DND-41 (cell line): ENCODE data around the gene LRRC3.
"Not testable (repeated sequence)": the region's sequence is repeated elsewhere in the genome, so short reads cannot be mapped to it uniquely, and the experiment has no call there.

ENCODE experiments used
- ATAC-seq: fragments of 200-7000 bp; cut with Tn5 transposase; 3 replicates; pipeline ENCODE4 v1.9.1; 2021; ENCODE audit warnings: low read depth; ENCODE audit not compliant: insufficient read depth
- DNase-seq: peaks from one replicate; pipeline ENCODE4 v3.0.0-alpha.2; 2020
- H2AFZ ChIP-seq: 2 replicates; pipeline ENCODE4 v1.6.0; 2012; ENCODE audit warnings: low read depth, low read length
- H3K27ac ChIP-seq: 2 replicates; pipeline ENCODE4 v1.5.1; 2012; ENCODE audit warnings: low read length, inconsistent platforms
- H3K27me3 ChIP-seq: fragments of 200-600 bp; sonication (generic); 2 replicates; pipeline ENCODE4 v1.6.0; 2012; ENCODE audit warnings: low read length, mild to moderate bottlenecking, inconsistent platforms; ENCODE audit not compliant: insufficient read depth, poor library complexity
- H3K36me3 ChIP-seq: 2 replicates; pipeline ENCODE4 v1.5.1; 2012; ENCODE audit warnings: low read length, inconsistent platforms; ENCODE audit not compliant: insufficient read depth
- H3K4me1 ChIP-seq: 2 replicates; pipeline ENCODE4 v1.5.1; 2012; ENCODE audit warnings: mild to moderate bottlenecking, low read length; ENCODE audit not compliant: insufficient read depth
- H3K4me2 ChIP-seq: 2 replicates; pipeline ENCODE4 v1.6.0; 2012; ENCODE audit warnings: mild to moderate bottlenecking, moderate library complexity, low read length, inconsistent platforms; ENCODE audit not compliant: insufficient read depth
- H3K4me3 ChIP-seq, 2 experiments: fragments of 200-600 bp in 1 of 2; shearing (Covaris generic) in 1 of 2; 2 replicates each; pipeline ENCODE4 v1.5.1; 2012 to 2016; ENCODE audit warnings: inconsistent platforms in 2 of 2, low read length in 2 of 2, mild to moderate bottlenecking in 2 of 2, low read depth in 1 of 2, moderate library complexity in 1 of 2
- H3K79me2 ChIP-seq: 2 replicates; pipeline ENCODE4 v1.6.0; 2012; ENCODE audit warnings: low read length, inconsistent platforms; ENCODE audit not compliant: insufficient read depth
- H3K9ac ChIP-seq: 2 replicates; pipeline ENCODE4 v1.6.0; 2012; ENCODE audit warnings: low read depth, mild to moderate bottlenecking, inconsistent platforms, low read length, moderate library complexity
- H3K9me3 ChIP-seq: 2 replicates; pipeline ENCODE4 v1.5.1; 2012; ENCODE audit warnings: low read length, moderate library complexity, mild to moderate bottlenecking, inconsistent platforms; ENCODE audit not compliant: insufficient read depth, severe bottlenecking
- H4K20me1 ChIP-seq: 2 replicates; pipeline ENCODE4 v1.6.0; 2012; ENCODE audit warnings: low read length; ENCODE audit not compliant: insufficient read depth
- EZH2 ChIP-seq: IDR thresholded peaks from 3 replicates; pipeline ENCODE4 v1.6.1; 2012; ENCODE audit warnings: borderline replicate concordance, low read depth, mild to moderate bottlenecking, moderate library complexity, low read length, inconsistent platforms; ENCODE audit not compliant: severe bottlenecking
- TF ChIP-seq, protein P1 (sequence below): IDR thresholded peaks from 2 replicates; pipeline ENCODE4 v1.5.1; 2012; ENCODE audit warnings: borderline replicate concordance, low read length, moderate library complexity, mild to moderate bottlenecking; ENCODE audit not compliant: poor library complexity, severe bottlenecking; ENCODE audit errors: extremely low read depth

The LRRC3 gene

DNA sequence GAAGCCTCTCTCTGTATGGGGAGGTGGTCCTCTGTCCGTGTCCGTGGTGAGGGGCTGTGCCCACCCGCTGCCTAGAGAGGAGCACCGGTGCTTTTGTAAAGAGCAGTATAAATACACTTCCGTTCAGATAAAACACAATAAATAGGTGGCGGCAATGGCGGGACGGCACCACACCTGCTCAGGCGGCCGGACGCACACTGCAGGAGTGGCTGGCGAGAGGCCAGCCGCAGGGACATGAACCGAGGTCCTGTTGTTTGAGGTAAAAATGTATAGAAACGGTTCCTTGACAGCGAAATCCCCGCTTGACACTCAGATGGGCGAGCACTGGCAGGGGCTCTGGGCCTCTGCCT lies 43.9 kb downstream of the LRRC3 start:
- H4K20me1 ChIP-seq: no peaks in the 10 kb centered on the region; the same call in 1 of the 2 replicates
- no peaks in the 10 kb centered on the region for H3K4me1 ChIP-seq
- ATAC-seq (no peak), DNase-seq (no peak)
- H3K27me3 ChIP-seq: peaks cover 4% of the 10 kb centered on the region
- H3K27ac ChIP-seq: no peak overlapping the region
- H3K9ac ChIP-seq: no peak overlapping the region
- TF ChIP-seq, protein P1, sequence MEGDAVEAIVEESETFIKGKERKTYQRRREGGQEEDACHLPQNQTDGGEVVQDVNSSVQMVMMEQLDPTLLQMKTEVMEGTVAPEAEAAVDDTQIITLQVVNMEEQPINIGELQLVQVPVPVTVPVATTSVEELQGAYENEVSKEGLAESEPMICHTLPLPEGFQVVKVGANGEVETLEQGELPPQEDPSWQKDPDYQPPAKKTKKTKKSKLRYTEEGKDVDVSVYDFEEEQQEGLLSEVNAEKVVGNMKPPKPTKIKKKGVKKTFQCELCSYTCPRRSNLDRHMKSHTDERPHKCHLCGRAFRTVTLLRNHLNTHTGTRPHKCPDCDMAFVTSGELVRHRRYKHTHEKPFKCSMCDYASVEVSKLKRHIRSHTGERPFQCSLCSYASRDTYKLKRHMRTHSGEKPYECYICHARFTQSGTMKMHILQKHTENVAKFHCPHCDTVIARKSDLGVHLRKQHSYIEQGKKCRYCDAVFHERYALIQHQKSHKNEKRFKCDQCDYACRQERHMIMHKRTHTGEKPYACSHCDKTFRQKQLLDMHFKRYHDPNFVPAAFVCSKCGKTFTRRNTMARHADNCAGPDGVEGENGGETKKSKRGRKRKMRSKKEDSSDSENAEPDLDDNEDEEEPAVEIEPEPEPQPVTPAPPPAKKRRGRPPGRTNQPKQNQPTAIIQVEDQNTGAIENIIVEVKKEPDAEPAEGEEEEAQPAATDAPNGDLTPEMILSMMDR: no peak
- no peak for TF ChIP-seq EZH2
- no peak overlapping the region for H2AFZ ChIP-seq
- H3K36me3 ChIP-seq: no peaks in the 10 kb centered on the region
- no peaks in the 10 kb centered on the region for H3K79me2 ChIP-seq
- H3K4me2 ChIP-seq: no peak overlapping the region
- H3K9me3 ChIP-seq: no peaks in the 10 kb centered on the region
- no peak overlapping the region for H3K4me3 ChIP-seq

DNA sequence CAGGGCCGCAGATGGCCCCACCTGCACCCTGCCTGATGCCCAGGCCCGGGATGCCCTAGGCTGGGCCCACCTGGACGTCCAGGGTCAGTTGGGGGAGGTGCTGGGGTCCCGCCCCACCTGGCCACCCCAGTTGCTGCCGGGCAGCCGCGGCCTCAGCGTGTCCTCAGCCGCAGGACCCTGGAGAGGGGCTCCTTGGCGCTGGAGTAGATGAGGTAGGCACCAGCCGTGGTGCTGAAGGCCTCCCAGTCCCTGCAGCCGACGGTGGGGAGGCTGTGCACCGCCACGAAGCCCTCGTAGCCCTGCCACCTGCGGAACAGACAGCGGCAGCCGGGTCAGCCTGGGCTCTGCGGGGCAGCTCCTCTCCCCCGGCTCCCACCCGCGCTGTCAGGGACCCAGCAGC lies 44.3 kb downstream of the LRRC3 start:
- H4K20me1 ChIP-seq: no peaks in the 10 kb centered on the region; the same call in 1 of the 2 replicates
- no peak overlapping the region for H3K9ac ChIP-seq
- no peaks in the 10 kb centered on the region for H3K36me3 ChIP-seq
- peaks cover 4% of the 10 kb centered on the region for H3K27me3 ChIP-seq
- H3K79me2 ChIP-seq: no peaks in the 10 kb centered on the region
- H3K4me1 ChIP-seq: no peaks in the 10 kb centered on the region
- no peak for ATAC-seq
- no peak overlapping the region for H3K4me2 ChIP-seq
- H3K9me3 ChIP-seq: no peaks in the 10 kb centered on the region
- H3K4me3 ChIP-seq: no peak overlapping the region
- H3K27ac ChIP-seq: no peak overlapping the region
- no peak for TF ChIP-seq EZH2
- TF ChIP-seq, protein P1: no peak
- H2AFZ ChIP-seq: no peak overlapping the region
- DNase-seq: no peak

DNA sequence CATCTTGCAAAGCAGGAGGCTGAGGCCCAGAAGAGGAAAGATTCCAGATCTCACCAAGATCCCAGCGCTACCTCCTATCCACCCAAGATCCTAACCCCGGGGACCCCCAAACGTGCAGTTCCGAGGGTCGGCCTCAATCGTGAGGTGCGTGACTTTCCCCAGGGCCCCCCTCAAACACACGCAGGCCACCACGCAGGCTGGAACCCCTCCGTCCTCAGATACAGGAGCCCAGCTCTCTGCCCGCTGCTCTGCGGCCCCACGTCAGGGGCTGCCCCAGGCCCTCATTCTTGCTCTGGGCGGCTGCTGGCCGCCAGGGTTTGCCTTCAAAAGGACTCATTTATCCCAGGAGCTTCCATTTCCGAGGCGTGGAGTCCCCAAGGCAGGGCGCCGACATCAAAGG lies 44.8 kb downstream of the LRRC3 start:
- no peaks in the 10 kb centered on the region for H3K4me1 ChIP-seq
- no peaks in the 10 kb centered on the region for H3K36me3 ChIP-seq
- no peak overlapping the region for H2AFZ ChIP-seq
- no peak overlapping the region for H3K4me2 ChIP-seq
- peaks cover 4% of the 10 kb centered on the region for H3K27me3 ChIP-seq
- H4K20me1 ChIP-seq: no peaks in the 10 kb centered on the region; the same call in 1 of the 2 replicates
- H3K9me3 ChIP-seq: no peaks in the 10 kb centered on the region
- H3K79me2 ChIP-seq: no peaks in the 10 kb centered on the region
- no peak overlapping the region for H3K9ac ChIP-seq
- TF ChIP-seq, protein P1: no peak
- no peak for TF ChIP-seq EZH2
- DNase-seq: no peak
- ATAC-seq: no peak
- no peak overlapping the region for H3K27ac ChIP-seq
- no peak overlapping the region for H3K4me3 ChIP-seq

DNA sequence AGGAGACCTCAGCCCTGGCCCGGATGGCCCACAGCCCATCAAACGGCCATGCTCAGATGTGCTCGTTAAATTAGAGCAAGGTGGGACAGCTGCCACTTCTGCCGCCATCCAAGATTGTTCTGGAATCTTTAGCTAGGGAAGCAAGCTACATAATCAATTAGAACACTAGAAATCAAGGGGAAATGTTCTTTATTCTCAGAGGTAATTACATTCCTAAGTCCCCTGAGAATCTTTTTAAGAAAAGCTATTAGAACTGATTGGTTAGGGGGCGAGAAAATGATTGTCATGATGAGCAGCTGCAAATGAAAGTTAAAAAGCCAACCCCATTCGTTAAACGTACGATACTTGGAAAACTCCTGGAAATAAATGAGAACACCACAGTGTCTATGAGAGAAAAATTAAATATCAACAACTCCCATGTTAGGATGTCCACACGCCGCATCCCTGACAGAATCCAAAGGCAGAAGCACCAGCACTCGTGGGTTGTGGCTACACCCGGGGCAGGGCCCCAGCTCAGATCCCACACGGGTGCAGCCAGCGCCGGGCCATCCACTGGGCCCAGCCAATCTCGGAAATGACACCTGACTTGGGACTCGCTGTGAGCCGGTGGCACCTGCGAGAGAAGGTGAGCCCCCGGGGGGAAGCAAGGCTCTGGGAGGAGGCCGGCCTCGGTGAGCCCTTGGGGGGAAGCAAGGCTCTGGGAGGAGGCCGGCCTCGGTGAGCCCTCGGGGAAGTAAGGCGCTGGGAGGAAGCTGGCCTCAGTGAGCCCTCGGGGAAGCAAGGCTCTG lies 47.1 kb downstream of the LRRC3 start:
- H4K20me1 ChIP-seq: no peaks in the 10 kb centered on the region; the same call in 1 of the 2 replicates
- H3K36me3 ChIP-seq: no peaks in the 10 kb centered on the region
- H3K79me2 ChIP-seq: no peaks in the 10 kb centered on the region
- H2AFZ ChIP-seq: no peak overlapping the region
- no peak overlapping the region for H3K27ac ChIP-seq
- no peak overlapping the region for H3K4me3 ChIP-seq
- H3K4me2 ChIP-seq: no peak overlapping the region
- TF ChIP-seq EZH2: no peak
- TF ChIP-seq, protein P1: no peak
- DNase-seq: no peak
- peaks cover 4% of the 10 kb centered on the region for H3K27me3 ChIP-seq
- H3K9ac ChIP-seq: no peak overlapping the region
- H3K9me3 ChIP-seq: no peaks in the 10 kb centered on the region
- no peak for ATAC-seq
- no peaks in the 10 kb centered on the region for H3K4me1 ChIP-seq

DNA sequence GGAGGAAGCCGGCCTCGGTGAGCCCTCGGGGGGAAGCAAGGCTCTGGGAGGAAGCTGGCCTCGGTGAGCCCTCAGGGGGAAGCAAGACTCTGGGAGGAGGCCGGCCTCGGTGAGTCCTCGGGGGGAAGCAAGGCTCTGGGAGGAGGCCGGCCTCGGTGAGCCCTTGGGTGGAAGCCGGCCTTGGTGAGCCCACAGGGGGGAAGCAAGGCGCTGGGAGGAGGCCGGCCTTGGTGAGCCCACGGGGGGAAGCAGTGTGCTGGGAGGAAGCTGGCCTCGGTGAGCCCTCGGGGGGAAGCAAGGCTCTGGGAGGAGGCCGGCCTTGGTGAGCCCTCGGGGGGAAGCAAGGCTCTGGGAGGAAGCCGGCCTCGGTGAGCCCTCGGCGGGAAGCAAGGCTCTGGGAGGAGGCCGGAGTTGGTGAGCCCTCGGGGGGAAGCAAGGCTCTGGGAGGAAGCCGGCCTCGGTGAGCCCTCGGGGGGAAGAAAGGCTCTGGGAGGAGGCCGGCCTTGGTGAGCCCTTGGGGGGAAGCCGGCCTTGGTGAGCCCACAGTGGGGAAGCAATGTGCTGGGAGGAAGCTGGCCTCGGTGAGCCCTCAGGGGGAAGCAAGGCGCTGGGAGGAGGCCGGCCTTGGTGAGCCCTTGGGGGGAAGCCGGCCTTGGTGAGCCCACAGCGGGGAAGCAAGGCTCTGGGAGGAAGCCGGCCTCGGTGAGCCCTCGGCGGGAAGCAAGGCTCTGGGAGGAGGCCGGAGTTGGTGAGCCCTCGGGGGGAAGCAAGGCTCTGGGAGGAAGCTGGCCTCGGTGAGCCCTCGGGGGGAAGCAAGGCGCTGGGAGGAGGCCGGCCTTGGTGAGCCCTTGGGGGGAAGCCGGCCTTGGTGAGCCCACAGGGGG lies 47.9 kb downstream of the LRRC3 start:
- not testable (repeated sequence) for H3K36me3 ChIP-seq, H3K4me3 ChIP-seq, H3K9me3 ChIP-seq, ATAC-seq, H3K4me1 ChIP-seq, H3K27me3 ChIP-seq, DNase-seq, H3K27ac ChIP-seq, H2AFZ ChIP-seq, H3K4me2 ChIP-seq, H3K79me2 ChIP-seq, H3K9ac ChIP-seq, H4K20me1 ChIP-seq
